ENCODE measurements around the gene NUP205.

The NUP205 gene

DNA sequence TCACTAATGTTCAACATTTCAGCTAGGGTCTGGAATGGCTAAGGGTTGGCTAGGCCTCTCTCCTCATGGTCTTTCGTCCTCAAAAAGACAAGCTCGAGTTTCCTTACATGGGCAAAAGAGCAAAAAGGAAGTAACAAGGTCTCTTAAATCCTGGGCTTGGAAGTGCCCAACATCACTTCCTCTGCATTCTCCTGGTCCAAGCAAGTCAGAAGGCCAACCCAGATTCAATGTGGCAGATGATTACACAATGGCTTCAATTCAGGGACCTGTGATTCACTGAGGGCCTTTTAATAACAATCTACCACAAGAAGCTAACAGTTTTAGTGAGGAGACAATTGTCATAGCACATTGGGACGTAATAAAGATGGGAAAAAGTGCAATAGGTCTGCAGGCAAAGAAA, 4.4 kb upstream of the NUP205 start:
- no peaks in the 10 kb centered on the region for H3K9me3 ChIP-seq (ENCODE audit: low read length)
- no peak overlapping the region for H2AFZ ChIP-seq (ENCODE audit: low read length)
- H3K4me1 ChIP-seq (ENCODE audit: insufficient read depth, low read length, severe bottlenecking): peaks cover 17% of the 10 kb centered on the region
- no peak overlapping the region for H3K27ac ChIP-seq (ENCODE audit: low read depth, low read length, poor library complexity, severe bottlenecking)
- no peak overlapping the region for H3K4me2 ChIP-seq (ENCODE audit: low read length)
- no peaks in the 10 kb centered on the region for H3K9me2 ChIP-seq (ENCODE audit: low read depth, low read length)
- H3K27me3 ChIP-seq (ENCODE audit: insufficient read depth, low read length): no peaks in the 10 kb centered on the region
- TF ChIP-seq, protein P1, sequence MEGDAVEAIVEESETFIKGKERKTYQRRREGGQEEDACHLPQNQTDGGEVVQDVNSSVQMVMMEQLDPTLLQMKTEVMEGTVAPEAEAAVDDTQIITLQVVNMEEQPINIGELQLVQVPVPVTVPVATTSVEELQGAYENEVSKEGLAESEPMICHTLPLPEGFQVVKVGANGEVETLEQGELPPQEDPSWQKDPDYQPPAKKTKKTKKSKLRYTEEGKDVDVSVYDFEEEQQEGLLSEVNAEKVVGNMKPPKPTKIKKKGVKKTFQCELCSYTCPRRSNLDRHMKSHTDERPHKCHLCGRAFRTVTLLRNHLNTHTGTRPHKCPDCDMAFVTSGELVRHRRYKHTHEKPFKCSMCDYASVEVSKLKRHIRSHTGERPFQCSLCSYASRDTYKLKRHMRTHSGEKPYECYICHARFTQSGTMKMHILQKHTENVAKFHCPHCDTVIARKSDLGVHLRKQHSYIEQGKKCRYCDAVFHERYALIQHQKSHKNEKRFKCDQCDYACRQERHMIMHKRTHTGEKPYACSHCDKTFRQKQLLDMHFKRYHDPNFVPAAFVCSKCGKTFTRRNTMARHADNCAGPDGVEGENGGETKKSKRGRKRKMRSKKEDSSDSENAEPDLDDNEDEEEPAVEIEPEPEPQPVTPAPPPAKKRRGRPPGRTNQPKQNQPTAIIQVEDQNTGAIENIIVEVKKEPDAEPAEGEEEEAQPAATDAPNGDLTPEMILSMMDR (IDR thresholded peaks at IDR 0.05; ENCODE audit: low read length): no peak
- no peak for TF ChIP-seq EZH2 (IDR thresholded peaks at IDR 0.05; ENCODE audit: borderline replicate concordance, low read length)
- H3F3A ChIP-seq (ENCODE audit: insufficient read depth, low read length): no peaks in the 10 kb centered on the region
- no peaks in the 10 kb centered on the region for H4K20me1 ChIP-seq (ENCODE audit: insufficient read depth, low read length)
- H3K4me3 ChIP-seq (ENCODE audit: low read depth, low read length, poor library complexity, severe bottlenecking): no peak overlapping the region
- peaks cover 4% of the 10 kb centered on the region; the same call in 1 of the 2 replicates for H3K36me3 ChIP-seq (ENCODE audit: insufficient read depth, low read length)
- H3K79me2 ChIP-seq (ENCODE audit: insufficient read depth, low read length): peaks cover 5% of the 10 kb centered on the region
- no peak overlapping the region for H3K9ac ChIP-seq (ENCODE audit: low read length)

- Histone ChIP-seq H3K79me2 (ENCODE audit: insufficient read depth, low read length) (peaks cover 54% of the 10 kb centered on the region), H3K4me1 (ENCODE audit: insufficient read depth, low read length, severe bottlenecking) (peaks cover 38% of the 10 kb centered on the region), H3K27ac (ENCODE audit: low read depth, low read length, poor library complexity, severe bottlenecking) (peak overlapping the region; percentile 91), H3K4me2 (ENCODE audit: low read length) (peak overlapping the region; percentile 88), H3K9ac (ENCODE audit: low read length) (peak overlapping the region; percentile 97), H3K36me3 (ENCODE audit: insufficient read depth, low read length) (peaks cover 23% of the 10 kb centered on the region), H4K20me1 (ENCODE audit: insufficient read depth, low read length) (no peaks in the 10 kb centered on the region), H3K4me3 (ENCODE audit: low read depth, low read length, poor library complexity, severe bottlenecking) (peak overlapping the region; percentile 93), H2AFZ (ENCODE audit: low read length) (peak overlapping the region; percentile 54), H3K9me3 (ENCODE audit: low read length) (no peaks in the 10 kb centered on the region), H3K27me3 (ENCODE audit: insufficient read depth, low read length) (no peaks in the 10 kb centered on the region), H3K9me2 (ENCODE audit: low read depth, low read length) (no peaks in the 10 kb centered on the region), H3F3A (ENCODE audit: insufficient read depth, low read length) (no peaks in the 10 kb centered on the region)
- TF ChIP-seq EZH2 (IDR thresholded peaks at IDR 0.05; ENCODE audit: borderline replicate concordance, low read length): no peak
- TF ChIP-seq, protein P1 (IDR thresholded peaks at IDR 0.05; ENCODE audit: low read length): peak; percentile 81
Observed at GRCh38 chr7:135558337-135558767, 635 bp downstream of the NUP205 start.

- peak overlapping the region; percentile 93 for H3K4me3 ChIP-seq (ENCODE audit: low read depth, low read length, poor library complexity, severe bottlenecking)
- H3K79me2 ChIP-seq (ENCODE audit: insufficient read depth, low read length): peaks cover 59% of the 10 kb centered on the region
- peaks cover 23% of the 10 kb centered on the region for H3K36me3 ChIP-seq (ENCODE audit: insufficient read depth, low read length)
- H3K27ac ChIP-seq (ENCODE audit: low read depth, low read length, poor library complexity, severe bottlenecking): no peak overlapping the region
- H3K27me3 ChIP-seq (ENCODE audit: insufficient read depth, low read length): no peaks in the 10 kb centered on the region
- H4K20me1 ChIP-seq (ENCODE audit: insufficient read depth, low read length): no peaks in the 10 kb centered on the region
- no peak overlapping the region for H2AFZ ChIP-seq (ENCODE audit: low read length)
- TF ChIP-seq, protein P1 (IDR thresholded peaks at IDR 0.05; ENCODE audit: low read length): no peak
- TF ChIP-seq EZH2 (IDR thresholded peaks at IDR 0.05; ENCODE audit: borderline replicate concordance, low read length): no peak
- H3K9me3 ChIP-seq (ENCODE audit: low read length): no peaks in the 10 kb centered on the region
- peak overlapping the region; percentile 88 for H3K4me2 ChIP-seq (ENCODE audit: low read length)
- H3K9ac ChIP-seq (ENCODE audit: low read length): peak overlapping the region; percentile 97
- peaks cover 38% of the 10 kb centered on the region for H3K4me1 ChIP-seq (ENCODE audit: insufficient read depth, low read length, severe bottlenecking)
- no peaks in the 10 kb centered on the region for H3F3A ChIP-seq (ENCODE audit: insufficient read depth, low read length)
- H3K9me2 ChIP-seq (ENCODE audit: low read depth, low read length): no peaks in the 10 kb centered on the region
Observed at GRCh38 chr7:135558881-135559280, 1.2 kb downstream of the NUP205 start.

All from OCI-LY1 (cell line).